Neural progenitor cell (in vitro differentiated cells): ENCODE data around the gene KCNMA1. TPM values are rescaled to one million over a fixed set of nuclear protein-coding genes. Genes with fewer than 3 reads are reported as not detected.

Source experiments
- DNase-seq: peaks from one replicate; pipeline ENCODE4 v3.0.0-alpha.2; 2016; ENCODE audit warnings: low spot score
- H2AFZ ChIP-seq: fragments of 200-600 bp; sonication (generic); replicated peaks from 2 replicates; pipeline ENCODE4 v1.6.1; 2016; ENCODE audit warnings: antibody characterized with exemption
- H3F3A ChIP-seq: fragments of 200-600 bp; sonication (generic); 2 replicates; pipeline ENCODE4 v1.6.1; 2016; ENCODE audit warnings: antibody characterized with exemption, low read depth
- H3K27ac ChIP-seq: fragments of 200-600 bp; sonication (generic); 2 replicates; pipeline ENCODE4 v1.5.1; 2016; ENCODE audit warnings: mild to moderate bottlenecking
- H3K27me3 ChIP-seq: fragments of 200-600 bp; sonication (generic); 2 replicates; pipeline ENCODE4 v1.6.1; 2016; ENCODE audit warnings: mild to moderate bottlenecking, moderate library complexity
- H3K36me3 ChIP-seq: fragments of 200-600 bp; sonication (generic); 2 replicates; pipeline ENCODE4 v1.5.1; 2016
- H3K4me1 ChIP-seq: fragments of 200-600 bp; sonication (generic); 2 replicates; pipeline ENCODE4 v1.6.1; 2016; ENCODE audit warnings: mixed run types
- H3K4me2 ChIP-seq: fragments of 200-600 bp; sonication (generic); 2 replicates; pipeline ENCODE4 v1.6.1; 2016
- H3K4me3 ChIP-seq: fragments of 200-600 bp; sonication (generic); 2 replicates; pipeline ENCODE4 v1.5.1; 2016
- H3K79me2 ChIP-seq: fragments of 200-600 bp; sonication (generic); 2 replicates; pipeline ENCODE4 v1.6.1; 2016; ENCODE audit warnings: low read depth
- H3K9ac ChIP-seq: fragments of 200-600 bp; sonication (generic); 2 replicates; pipeline ENCODE4 v1.6.1; 2016
- H3K9me3 ChIP-seq: fragments of 200-600 bp; sonication (generic); 2 replicates; pipeline ENCODE4 v1.5.1; 2016; ENCODE audit warnings: low read depth
- H4K20me1 ChIP-seq: fragments of 200-600 bp; sonication (generic); 2 replicates; pipeline ENCODE4 v1.6.1; 2016; ENCODE audit warnings: low read depth
- H3K27ac Mint-ChIP-seq: 3 replicates; pipeline ENCODE4 v1.8.0; 2021; ENCODE audit warnings: mixed read lengths
- H3K27me3 Mint-ChIP-seq: 2 replicates; pipeline ENCODE4 v1.8.0; 2022; ENCODE audit warnings: low read depth, mild to moderate bottlenecking, inconsistent platforms, moderate library complexity, mixed read lengths; ENCODE audit not compliant: insufficient read depth
- H3K36me3 Mint-ChIP-seq: 3 replicates; pipeline ENCODE4 v1.8.0; 2021; ENCODE audit warnings: mixed read lengths
- H3K4me1 Mint-ChIP-seq: 3 replicates; pipeline ENCODE4 v1.8.0; 2021; ENCODE audit warnings: mixed read lengths
- H3K4me3 Mint-ChIP-seq: 3 replicates; pipeline ENCODE4 v1.8.0; 2021; ENCODE audit warnings: mild to moderate bottlenecking, moderate library complexity, mixed read lengths
- H3K9me3 Mint-ChIP-seq: 3 replicates; pipeline ENCODE4 v1.8.0; 2020; ENCODE audit warnings: mixed read lengths
- CTCF ChIP-seq: fragments of 200-600 bp; sonication (generic); IDR thresholded peaks from 2 replicates; pipeline ENCODE4 v1.5.1; 2017; ENCODE audit warnings: antibody characterized with exemption, mild to moderate bottlenecking
- EZH2 ChIP-seq: fragments of 200-600 bp; sonication (generic); IDR thresholded peaks from 2 replicates; pipeline ENCODE4 v1.6.1; 2017; ENCODE audit warnings: antibody characterized with exemption, mild to moderate bottlenecking, moderate library complexity
- EZH2phosphoT487 ChIP-seq: fragments of 200-600 bp; sonication (generic); IDR thresholded peaks from 2 replicates; pipeline ENCODE4 v1.6.1; 2017; ENCODE audit warnings: antibody characterized with exemption
- total RNA-seq: library from RNA; depleted of rRNA; stranded (reverse); fragments of >200 nt; gene quantifications from 2 replicates; pipeline ENCODE4 v1.2.3, GENCODE V29; 2015; ENCODE audit warnings: low replicate concordance

Gene KCNMA1
- total RNA-seq, 1 donor from 2014 or later, result 2.4 TPM

- DNase-seq, result no peak
- Histone ChIP-seq H3K4me3 (no peak overlapping the region), H3K27me3 (no peaks in the 10 kb centered on the region), H3K4me1 (peaks cover 10% of the 10 kb centered on the region), H3F3A (no peaks in the 10 kb centered on the region), H4K20me1 (no peaks in the 10 kb centered on the region), H2AFZ (no peak overlapping the region), H3K27ac (no peak overlapping the region), H3K9me3 (no peaks in the 10 kb centered on the region), H3K4me2 (no peak overlapping the region), H3K9ac (no peak overlapping the region), H3K79me2 (no peaks in the 10 kb centered on the region), H3K36me3 (no peaks in the 10 kb centered on the region)
- Mint-ChIP-seq H3K27me3 (peaks cover 4% of the 10 kb centered on the region), H3K4me3 (no peak overlapping the region), H3K9me3 (no peaks in the 10 kb centered on the region), H3K27ac (no peak overlapping the region), H3K36me3 (no peaks in the 10 kb centered on the region), H3K4me1 (peaks cover 22% of the 10 kb centered on the region)
- TF ChIP-seq EZH2phosphoT487, result no peak
- no peak for TF ChIP-seq CTCF
- TF ChIP-seq EZH2, result no peak
Measured at GRCh38 chr10:77223526-77224460, 413.8 kb downstream of the KCNMA1 start.

- H3K36me3 ChIP-seq, result no peaks in the 10 kb centered on the region
- H3K4me1 ChIP-seq, result no peaks in the 10 kb centered on the region
- no peak overlapping the region for H3K4me2 ChIP-seq
- H3K27ac Mint-ChIP-seq, result no peak overlapping the region
- H3F3A ChIP-seq, result no peaks in the 10 kb centered on the region
- H3K27me3 ChIP-seq, result no peaks in the 10 kb centered on the region
- H3K36me3 Mint-ChIP-seq, result no peaks in the 10 kb centered on the region
- no peak overlapping the region for H3K4me3 ChIP-seq
- no peaks in the 10 kb centered on the region for H3K9me3 Mint-ChIP-seq
- H3K9me3 ChIP-seq, result no peaks in the 10 kb centered on the region
- H3K9ac ChIP-seq, result no peak overlapping the region
- H3K79me2 ChIP-seq, result no peaks in the 10 kb centered on the region
- no peak for TF ChIP-seq CTCF
- TF ChIP-seq EZH2phosphoT487, result no peak
- no peak for TF ChIP-seq EZH2
- no peak for DNase-seq
- no peak overlapping the region for H3K4me3 Mint-ChIP-seq
- no peak overlapping the region for H2AFZ ChIP-seq
- H3K4me1 Mint-ChIP-seq, result peaks cover 3% of the 10 kb centered on the region
- no peaks in the 10 kb centered on the region for H4K20me1 ChIP-seq
- no peaks in the 10 kb centered on the region for H3K27me3 Mint-ChIP-seq
- no peak overlapping the region for H3K27ac ChIP-seq
Measured at GRCh38 chr10:77220150-77220549, 417.5 kb downstream of the KCNMA1 start.

GRCh38 chr10:77219046-77219445 lies 418.6 kb downstream of the KCNMA1 start:
- H2AFZ ChIP-seq, result no peak overlapping the region
- H3K27me3 Mint-ChIP-seq, result no peaks in the 10 kb centered on the region
- H3K9ac ChIP-seq, result no peak overlapping the region
- H3K4me3 ChIP-seq, result no peak overlapping the region
- no peak overlapping the region for H3K27ac Mint-ChIP-seq
- no peak overlapping the region for H3K4me2 ChIP-seq
- H3K4me1 ChIP-seq, result no peaks in the 10 kb centered on the region
- H3F3A ChIP-seq, result no peaks in the 10 kb centered on the region
- no peaks in the 10 kb centered on the region for H3K36me3 ChIP-seq
- no peak overlapping the region for H3K27ac ChIP-seq
- no peaks in the 10 kb centered on the region for H3K9me3 ChIP-seq
- H3K27me3 ChIP-seq, result no peaks in the 10 kb centered on the region
- no peak for DNase-seq
- no peak for TF ChIP-seq CTCF
- TF ChIP-seq EZH2phosphoT487, result no peak
- TF ChIP-seq EZH2, result no peak
- H3K36me3 Mint-ChIP-seq, result no peaks in the 10 kb centered on the region
- no peaks in the 10 kb centered on the region for H3K4me1 Mint-ChIP-seq
- no peaks in the 10 kb centered on the region for H3K79me2 ChIP-seq
- no peak overlapping the region for H3K4me3 Mint-ChIP-seq
- no peaks in the 10 kb centered on the region for H3K9me3 Mint-ChIP-seq
- no peaks in the 10 kb centered on the region for H4K20me1 ChIP-seq
